SK-N-MC (cell line): ENCODE measurements around the gene CFDP1.

Source experiments
- EZH2 ChIP-seq: fragments of 200-600 bp; sonication (generic); IDR thresholded peaks from one replicate; pipeline ENCODE4 v1.6.1; 2017; ENCODE audit warnings: antibody characterized with exemption
- FOXP2 ChIP-seq: optimal IDR thresholded peaks from 2 replicates; pipeline ENCODE3; 2011; ENCODE audit warnings: mild to moderate bottlenecking, moderate library complexity; ENCODE audit not compliant: insufficient read depth; ENCODE audit errors: extremely low read length, control extremely low read depth
- POLR2AphosphoS5 ChIP-seq: IDR thresholded peaks from 2 replicates; pipeline ENCODE4 v1.6.1; 2012; ENCODE audit warnings: mild to moderate bottlenecking, low read depth, low read length, borderline replicate concordance

GRCh38 chr16:75260851-75261589 is 172.3 kb downstream of the CFDP1 start:
- TF ChIP-seq EZH2 (no peak), POLR2AphosphoS5 (no peak), FOXP2 (no peak)
